PC-9 (cell line): Measurements from ENCODE around the gene MTMR3.

ENCODE experiments used
- EZH2 ChIP-seq: fragments of 200-600 bp; sonication (generic); IDR thresholded peaks from 2 replicates; pipeline ENCODE4 v1.8.0; 2017; ENCODE audit warnings: antibody characterized with exemption, low read depth
- TF ChIP-seq, protein P1 (sequence below): fragments of 200-600 bp; sonication (generic); conservative IDR thresholded peaks from 2 replicates; pipeline ENCODE4 v1.6.1; 2017; ENCODE audit warnings: mixed run types, antibody characterized with exemption, mild to moderate bottlenecking, moderate library complexity

GRCh38 chr22:29997516-29997915 is 114.5 kb downstream of the MTMR3 start:
- TF ChIP-seq EZH2 = no peak
- TF ChIP-seq, protein P1, sequence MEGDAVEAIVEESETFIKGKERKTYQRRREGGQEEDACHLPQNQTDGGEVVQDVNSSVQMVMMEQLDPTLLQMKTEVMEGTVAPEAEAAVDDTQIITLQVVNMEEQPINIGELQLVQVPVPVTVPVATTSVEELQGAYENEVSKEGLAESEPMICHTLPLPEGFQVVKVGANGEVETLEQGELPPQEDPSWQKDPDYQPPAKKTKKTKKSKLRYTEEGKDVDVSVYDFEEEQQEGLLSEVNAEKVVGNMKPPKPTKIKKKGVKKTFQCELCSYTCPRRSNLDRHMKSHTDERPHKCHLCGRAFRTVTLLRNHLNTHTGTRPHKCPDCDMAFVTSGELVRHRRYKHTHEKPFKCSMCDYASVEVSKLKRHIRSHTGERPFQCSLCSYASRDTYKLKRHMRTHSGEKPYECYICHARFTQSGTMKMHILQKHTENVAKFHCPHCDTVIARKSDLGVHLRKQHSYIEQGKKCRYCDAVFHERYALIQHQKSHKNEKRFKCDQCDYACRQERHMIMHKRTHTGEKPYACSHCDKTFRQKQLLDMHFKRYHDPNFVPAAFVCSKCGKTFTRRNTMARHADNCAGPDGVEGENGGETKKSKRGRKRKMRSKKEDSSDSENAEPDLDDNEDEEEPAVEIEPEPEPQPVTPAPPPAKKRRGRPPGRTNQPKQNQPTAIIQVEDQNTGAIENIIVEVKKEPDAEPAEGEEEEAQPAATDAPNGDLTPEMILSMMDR = no peak
